DOHH2 (cell line): ENCODE measurements around the gene LDLRAD4.

ENCODE experiments used
- EZH2phosphoT487 ChIP-seq: fragments of 200-600 bp; sonication (generic); IDR thresholded peaks from 2 replicates; pipeline ENCODE4 v1.6.1; 2017; ENCODE audit warnings: borderline replicate concordance, mild to moderate bottlenecking, antibody characterized with exemption, low read length, moderate library complexity, mixed read lengths
- TF ChIP-seq, protein P1 (sequence below): fragments of 200-600 bp; sonication (generic); IDR thresholded peaks from one replicate; pipeline ENCODE4 v1.5.1; 2014; ENCODE audit warnings: antibody characterized with exemption, mild to moderate bottlenecking, low read depth, low read length; ENCODE audit not compliant: poor library complexity, severe bottlenecking

DNA sequence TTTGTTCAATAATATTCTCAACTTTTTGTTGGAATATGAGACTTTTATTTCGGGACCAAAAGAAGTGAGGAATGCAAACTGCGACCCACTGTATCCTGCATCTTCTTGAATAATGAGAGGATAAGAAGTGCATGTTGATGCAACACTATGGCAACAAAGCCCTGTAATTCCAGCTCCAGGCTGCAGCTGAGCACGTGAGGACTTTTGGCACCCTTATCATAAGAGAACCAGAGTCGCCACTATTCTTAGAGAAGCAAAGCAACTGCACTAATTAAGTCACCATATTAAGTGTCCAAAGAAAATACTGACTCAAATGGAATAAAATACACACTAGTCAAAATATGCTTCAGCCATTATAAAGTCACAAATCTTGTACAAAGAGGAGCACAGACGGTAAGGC is 441.9 kb downstream of the LDLRAD4 start:
- TF ChIP-seq, protein P1, sequence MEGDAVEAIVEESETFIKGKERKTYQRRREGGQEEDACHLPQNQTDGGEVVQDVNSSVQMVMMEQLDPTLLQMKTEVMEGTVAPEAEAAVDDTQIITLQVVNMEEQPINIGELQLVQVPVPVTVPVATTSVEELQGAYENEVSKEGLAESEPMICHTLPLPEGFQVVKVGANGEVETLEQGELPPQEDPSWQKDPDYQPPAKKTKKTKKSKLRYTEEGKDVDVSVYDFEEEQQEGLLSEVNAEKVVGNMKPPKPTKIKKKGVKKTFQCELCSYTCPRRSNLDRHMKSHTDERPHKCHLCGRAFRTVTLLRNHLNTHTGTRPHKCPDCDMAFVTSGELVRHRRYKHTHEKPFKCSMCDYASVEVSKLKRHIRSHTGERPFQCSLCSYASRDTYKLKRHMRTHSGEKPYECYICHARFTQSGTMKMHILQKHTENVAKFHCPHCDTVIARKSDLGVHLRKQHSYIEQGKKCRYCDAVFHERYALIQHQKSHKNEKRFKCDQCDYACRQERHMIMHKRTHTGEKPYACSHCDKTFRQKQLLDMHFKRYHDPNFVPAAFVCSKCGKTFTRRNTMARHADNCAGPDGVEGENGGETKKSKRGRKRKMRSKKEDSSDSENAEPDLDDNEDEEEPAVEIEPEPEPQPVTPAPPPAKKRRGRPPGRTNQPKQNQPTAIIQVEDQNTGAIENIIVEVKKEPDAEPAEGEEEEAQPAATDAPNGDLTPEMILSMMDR, result no peak
- no peak for TF ChIP-seq EZH2phosphoT487
